Fibroblast of gingiva (primary cell): Measurements from ENCODE around the gene ERN1.

Experiments
- DNase-seq: peaks from one replicate; pipeline ENCODE4 v3.0.0-alpha.2; 2011; ENCODE audit warnings: low read depth

Gene ERN1

GRCh38 chr17:64157669-64158180 lies 27.8 kb upstream of the ERN1 start:
- no peak for DNase-seq

- no peak for DNase-seq
Observed at GRCh38 chr17:64156670-64157069, 26.7 kb upstream of the ERN1 start.

- peak; percentile 79 for DNase-seq
Observed at GRCh38 chr17:64155751-64156544, 26.0 kb upstream of the ERN1 start.

GRCh38 chr17:64155129-64155528 lies 25.2 kb upstream of the ERN1 start:
- DNase-seq, result no peak

GRCh38 chr17:64154717-64155116 lies 24.8 kb upstream of the ERN1 start:
- DNase-seq, result no peak

- DNase-seq, result no peak
Observed at GRCh38 chr17:64154313-64154695, 24.4 kb upstream of the ERN1 start.

GRCh38 chr17:64153565-64154312 lies 23.8 kb upstream of the ERN1 start:
- DNase-seq, result no peak

GRCh38 chr17:64152428-64153125 lies 22.6 kb upstream of the ERN1 start:
- no peak for DNase-seq

GRCh38 chr17:64151016-64151368 lies 21.0 kb upstream of the ERN1 start:
- no peak for DNase-seq

GRCh38 chr17:64150237-64151015 lies 20.5 kb upstream of the ERN1 start:
- DNase-seq, result peak; percentile 78

- DNase-seq, result no peak
Observed at GRCh38 chr17:64149196-64149595, 19.3 kb upstream of the ERN1 start.

GRCh38 chr17:64148699-64149098 lies 18.8 kb upstream of the ERN1 start:
- DNase-seq, result peak; percentile 46

- peak; percentile 9 for DNase-seq
Observed at GRCh38 chr17:64148017-64148631, 18.2 kb upstream of the ERN1 start.

- DNase-seq, result peak; percentile 53
Observed at GRCh38 chr17:64147110-64148016, 17.4 kb upstream of the ERN1 start.

- peak; percentile 72 for DNase-seq
Observed at GRCh38 chr17:64146418-64147109, 16.6 kb upstream of the ERN1 start.

- DNase-seq, result peak; percentile 100
Observed at GRCh38 chr17:64145751-64146417, 15.9 kb upstream of the ERN1 start.

- DNase-seq, result no peak
Observed at GRCh38 chr17:64145375-64145750, 15.4 kb upstream of the ERN1 start.

- DNase-seq, result no peak
Observed at GRCh38 chr17:64139542-64139941, 9.6 kb upstream of the ERN1 start.

GRCh38 chr17:64138441-64138840 lies 8.5 kb upstream of the ERN1 start:
- DNase-seq, result no peak
